GM19467 (cell line): ENCODE data around the gene RNF208.

ENCODE experiments used
- ATAC-seq: cut with Tn5 transposase; IDR thresholded peaks from one replicate; pipeline ENCODE4 v1.9.1; 2021; ENCODE audit warnings: mild to moderate bottlenecking, moderate library complexity; ENCODE audit not compliant: unreplicated experiment

Gene RNF208

GRCh38 chr9:137215196-137215986 lies 6.6 kb downstream of the RNF208 start:
- no peak for ATAC-seq

DNA sequence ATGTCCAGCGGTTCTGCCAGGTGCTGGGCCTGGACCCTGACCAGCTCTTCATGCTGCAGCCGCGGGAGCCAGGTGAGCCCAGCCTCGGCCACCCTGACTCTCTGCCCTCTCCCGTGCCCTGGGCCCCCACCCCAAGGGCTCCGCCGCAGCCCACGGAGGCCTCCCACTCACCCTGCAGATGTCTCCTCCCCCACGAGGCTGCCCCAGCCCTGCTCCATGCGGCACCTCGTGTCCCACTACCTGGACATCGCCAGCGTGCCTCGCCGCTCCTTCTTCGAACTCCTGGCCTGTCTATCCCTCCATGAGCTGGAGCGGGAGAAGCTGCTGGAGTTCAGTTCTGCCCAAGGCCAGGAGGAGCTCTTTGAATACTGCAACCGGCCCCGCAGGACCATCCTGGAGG lies 7.4 kb downstream of the RNF208 start:
- ATAC-seq = no peak

GRCh38 chr9:137213160-137214060 lies 8.6 kb downstream of the RNF208 start:
- no peak for ATAC-seq

GRCh38 chr9:137212520-137212919 lies 9.5 kb downstream of the RNF208 start:
- no peak for ATAC-seq

DNA sequence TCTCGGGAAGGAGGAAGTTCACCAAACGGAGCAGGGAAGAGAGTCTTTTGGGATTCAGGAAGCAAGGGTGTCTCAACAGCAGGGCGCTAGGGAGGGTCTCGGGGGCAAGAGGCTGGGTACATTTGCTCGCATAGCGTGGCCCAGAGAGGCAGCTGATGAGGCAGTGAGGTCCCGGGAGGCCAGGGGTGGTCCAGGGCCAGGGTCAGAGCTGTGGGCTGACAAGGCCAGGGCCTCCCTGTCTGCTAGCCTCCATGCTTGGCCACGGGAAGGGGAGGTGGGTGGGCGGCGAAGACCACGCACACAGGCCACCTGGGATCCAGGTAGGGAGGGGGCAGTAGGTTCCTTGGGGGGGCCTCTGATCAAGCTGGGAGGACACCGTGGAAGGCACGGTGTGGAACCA lies 10.5 kb downstream of the RNF208 start:
- no peak for ATAC-seq

DNA sequence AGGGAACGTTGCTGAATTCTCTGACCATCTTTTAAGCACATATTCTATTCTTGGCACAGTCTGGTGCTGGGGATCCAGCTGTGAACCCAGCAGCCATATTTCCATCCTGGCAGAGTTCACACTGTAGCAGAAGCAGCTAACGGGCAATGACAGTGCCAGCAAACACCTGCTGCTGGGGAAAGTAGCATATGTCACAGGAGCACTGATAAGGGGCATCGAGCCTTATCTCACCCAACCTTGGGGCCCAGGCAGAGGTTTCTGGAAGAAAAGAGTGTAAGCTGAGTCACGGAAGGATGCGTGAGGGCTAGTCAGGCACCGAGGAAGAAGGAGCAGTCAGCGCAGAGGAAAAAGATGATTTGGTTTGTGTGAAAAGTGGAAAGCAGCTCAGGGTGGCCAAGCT lies 15.4 kb downstream of the RNF208 start:
- no peak for ATAC-seq

- peak; percentile 45 for ATAC-seq
Observed at GRCh38 chr9:137205126-137206069, 16.6 kb downstream of the RNF208 start, which contains the start of the genes NDOR1 and TMEM203. Gene NDOR1 (plus strand): TSS chr9:137205700. CDS start chr9:137205778, 78 bp downstream. Gene TMEM203 (minus strand): TSS chr9:137205648. CDS start chr9:137205414, 234 bp downstream.

DNA sequence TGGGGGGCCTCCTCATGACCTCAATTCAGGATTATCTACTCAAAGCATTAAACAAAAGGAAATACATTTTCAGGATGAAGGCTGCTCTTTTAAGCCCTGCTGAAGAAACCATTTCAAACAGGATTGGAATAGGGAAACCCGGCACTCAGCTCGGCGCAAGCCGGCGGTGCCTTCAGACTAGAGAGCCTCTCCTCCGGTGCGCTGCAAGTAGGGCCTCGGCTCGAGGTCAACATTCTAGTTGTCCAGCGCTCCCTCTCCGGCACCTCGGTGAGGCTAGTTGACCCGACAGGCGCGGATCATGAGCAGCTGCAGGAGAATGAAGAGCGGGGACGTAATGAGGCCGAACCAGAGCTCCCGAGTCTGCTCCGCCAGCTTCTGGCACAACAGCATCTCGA lies 17.3 kb downstream of the RNF208 start:
- no peak for ATAC-seq

- no peak for ATAC-seq
Observed at GRCh38 chr9:137202966-137203365, 19.1 kb downstream of the RNF208 start.

DNA sequence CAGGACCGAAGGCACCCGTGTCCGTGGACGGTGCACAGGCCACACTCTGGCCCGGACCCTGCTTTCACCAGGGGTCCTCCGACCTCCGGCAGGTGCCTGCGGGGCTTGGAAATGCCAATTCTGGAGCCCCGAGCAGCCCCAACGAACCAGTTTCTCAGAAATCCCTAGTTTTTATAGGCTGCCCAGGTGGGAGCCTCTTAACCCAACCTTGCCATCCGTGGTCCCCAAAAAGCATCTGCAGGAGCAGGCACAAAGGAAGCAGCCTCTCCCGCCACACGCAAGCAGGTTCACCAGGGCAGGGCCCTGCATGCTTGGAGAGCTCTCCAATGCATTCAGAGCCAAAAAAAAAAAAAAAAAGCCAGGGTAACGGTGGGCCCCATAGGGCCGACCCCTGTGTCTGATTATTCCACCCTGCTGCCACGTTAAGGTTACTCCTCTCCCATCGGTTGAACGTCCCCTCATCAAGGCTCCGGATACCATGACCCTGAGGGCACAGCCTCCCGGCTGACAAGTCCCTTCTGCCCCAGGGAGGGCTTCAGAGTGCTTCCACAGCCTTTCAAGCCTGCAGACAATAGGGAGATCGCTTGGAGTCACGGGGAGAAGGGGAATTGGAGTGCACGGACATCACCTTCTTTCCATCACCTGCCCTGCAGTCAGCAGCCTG lies 20.7 kb downstream of the RNF208 start:
- ATAC-seq = no peak

DNA sequence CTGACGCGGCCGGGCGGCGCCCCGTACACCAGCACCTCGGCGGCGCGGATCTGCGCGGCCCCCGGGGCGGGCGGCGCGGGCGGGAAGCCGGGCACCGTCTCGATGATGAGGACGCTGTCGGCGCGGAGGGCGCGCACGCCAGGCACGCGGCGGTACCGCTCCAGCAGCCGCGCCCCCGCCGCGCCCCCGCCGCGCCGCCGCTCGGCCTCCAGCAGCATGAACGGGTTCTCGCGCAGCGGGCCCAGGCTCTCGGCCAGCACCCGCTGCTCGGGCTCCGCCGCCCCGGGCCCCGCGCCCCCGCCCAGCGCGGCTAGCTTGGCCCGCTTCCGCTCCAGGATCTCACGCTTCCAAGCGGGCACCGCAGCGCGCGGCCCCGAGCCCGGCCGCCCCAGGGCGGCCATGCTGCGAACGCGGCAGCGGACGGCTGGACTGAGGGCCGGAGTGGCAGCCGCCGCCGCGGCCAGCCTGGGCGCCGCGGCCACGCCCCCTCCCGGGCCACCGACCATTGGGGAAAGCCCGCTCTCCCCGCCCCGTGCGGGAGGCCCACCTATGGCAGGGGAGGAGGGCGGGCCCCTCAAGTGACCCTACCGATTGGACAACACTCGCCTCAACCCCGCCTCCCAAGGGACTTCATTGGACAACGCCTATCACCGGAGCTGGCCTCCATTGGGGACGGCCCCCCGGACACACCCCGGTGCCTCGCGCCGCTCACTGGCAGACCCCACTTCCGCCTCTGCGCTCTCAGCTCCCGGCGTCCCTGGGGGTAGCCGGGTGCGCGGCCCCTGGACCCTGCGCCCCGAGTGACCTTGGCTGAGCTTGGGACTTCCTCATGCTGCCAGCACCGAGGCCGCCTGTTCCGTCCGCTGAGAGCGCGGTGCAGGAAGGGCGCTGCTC lies 21.5 kb downstream of the RNF208 start, which contains the start of gene TPRN:
TPRN (minus strand) TSS at position 431 of the 894 bp plus-strand sequence; CDS start at position 401, 30 bp downstream.
- peak; percentile 82 for ATAC-seq

DNA sequence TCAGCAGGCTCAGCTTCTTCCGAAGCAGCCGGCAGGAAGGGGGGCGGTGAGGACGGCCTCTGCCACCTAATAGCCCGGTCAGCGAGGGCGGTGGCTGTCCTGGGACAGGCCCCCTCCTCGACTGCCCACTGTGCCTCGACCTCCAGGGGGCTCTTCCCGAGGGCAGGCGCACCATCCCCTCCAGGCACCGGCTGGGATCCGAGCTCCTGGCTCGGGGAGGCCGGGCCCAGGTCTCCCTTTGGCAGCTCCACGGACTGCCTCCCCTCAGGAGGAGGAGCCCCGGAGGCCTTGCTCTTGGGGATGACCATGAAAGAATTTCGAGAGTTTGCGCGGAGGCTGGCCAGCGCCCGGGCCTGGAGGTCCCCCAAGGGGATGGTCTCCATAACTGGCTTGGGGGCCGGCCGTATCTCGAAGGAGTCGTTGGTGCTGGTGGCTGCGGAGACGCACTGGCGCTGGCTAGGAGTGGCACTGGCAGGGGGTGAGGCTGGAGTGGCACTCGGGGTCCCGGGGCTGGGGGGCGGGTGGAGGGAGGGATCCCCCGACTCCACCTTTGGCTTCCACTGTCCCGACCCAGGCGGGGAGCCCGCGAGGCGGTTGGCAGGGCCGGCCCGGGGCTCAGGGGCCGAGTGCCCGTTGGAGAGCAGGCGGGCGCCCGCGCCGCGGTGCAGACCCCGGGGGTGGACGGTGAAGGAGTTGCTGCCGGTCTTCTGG lies 22.5 kb downstream of the RNF208 start:
- no peak for ATAC-seq

- no peak for ATAC-seq
Observed at GRCh38 chr9:137198902-137199283, 23.1 kb downstream of the RNF208 start.

DNA sequence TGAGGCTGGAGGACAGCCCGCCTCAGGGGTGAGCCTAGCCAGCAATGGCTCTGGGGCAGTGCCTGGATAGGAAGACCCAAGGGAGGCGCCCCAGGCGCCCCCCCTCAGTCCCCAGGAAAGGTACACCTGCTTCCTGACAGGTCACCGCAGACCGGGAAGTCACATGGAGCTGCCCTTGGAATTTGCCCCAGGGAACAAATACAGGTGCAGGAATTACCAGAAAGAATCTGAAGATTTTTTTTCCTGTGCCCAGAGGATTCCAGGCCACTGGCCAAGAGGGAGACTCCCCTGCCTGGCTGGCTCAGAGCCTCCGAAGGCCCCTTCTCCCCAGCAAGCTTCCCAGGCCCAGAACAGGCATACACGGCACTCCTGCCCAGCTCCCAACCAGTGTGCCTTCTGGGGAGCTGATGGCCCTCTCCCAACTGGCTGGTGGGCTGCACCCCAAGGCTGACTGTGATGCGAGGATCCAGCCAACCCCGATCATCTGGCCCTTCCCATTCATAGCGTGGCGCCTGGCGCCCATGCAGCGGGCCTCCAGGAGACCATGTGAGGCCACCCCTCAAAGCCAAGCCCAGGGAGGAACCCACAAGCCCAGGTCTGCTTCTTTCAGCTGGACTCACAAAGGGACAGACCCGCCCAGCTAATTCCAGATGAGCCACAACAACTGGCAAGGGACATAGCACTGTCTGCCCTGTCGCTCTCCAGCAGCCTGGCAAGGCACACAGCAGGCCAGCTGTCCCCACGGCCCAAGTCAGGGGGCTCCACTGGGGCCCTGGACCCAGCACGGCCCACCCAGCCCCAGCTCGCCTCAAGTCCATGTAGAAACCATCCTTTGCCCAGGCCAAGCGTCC lies 23.8 kb downstream of the RNF208 start:
- ATAC-seq = no peak

- ATAC-seq = no peak
Observed at GRCh38 chr9:137195525-137196220, 26.4 kb downstream of the RNF208 start.

- ATAC-seq = no peak
Observed at GRCh38 chr9:137194909-137195308, 27.1 kb downstream of the RNF208 start.

GRCh38 chr9:137194388-137194787 lies 27.7 kb downstream of the RNF208 start:
- no peak for ATAC-seq
